ENCODE data around the gene TMEM232.

The TMEM232 gene

GRCh38 chr5:110625376-110625999 is 101.0 kb downstream of the TMEM232 start:
- DNase-seq, result peak; percentile 24 to 39
- TF ChIP-seq POLR2A (IDR thresholded peaks at IDR 0.05; ENCODE audit: low read length) (no peak), GATA1 (IDR thresholded peaks at IDR 0.05; ENCODE audit: low read depth, low read length) (no peak)

- peak in 1 of 2 experiments; percentile 17 for DNase-seq
- no peak for TF ChIP-seq GATA1 (IDR thresholded peaks at IDR 0.05; ENCODE audit: low read depth, low read length)
- TF ChIP-seq POLR2A (IDR thresholded peaks at IDR 0.05; ENCODE audit: low read length), result no peak
These were observed 102.6 kb downstream of the TMEM232 start for GRCh38 chr5:110623874-110624273.

- no peak for DNase-seq
- TF ChIP-seq POLR2A (IDR thresholded peaks at IDR 0.05; ENCODE audit: low read length) (no peak), GATA1 (IDR thresholded peaks at IDR 0.05; ENCODE audit: low read depth, low read length) (no peak)
These were observed 107.5 kb downstream of the TMEM232 start for GRCh38 chr5:110618941-110619340.

- TF ChIP-seq POLR2A (IDR thresholded peaks at IDR 0.05; ENCODE audit: low read length), result no peak
- no peak for TF ChIP-seq GATA1 (IDR thresholded peaks at IDR 0.05; ENCODE audit: low read depth, low read length)
- DNase-seq, result no peak
These were observed 110.5 kb downstream of the TMEM232 start for GRCh38 chr5:110616009-110616408.

- DNase-seq, result peak; percentile 66 to 88
- no peak for TF ChIP-seq GATA1 (IDR thresholded peaks at IDR 0.05; ENCODE audit: low read depth, low read length)
- TF ChIP-seq POLR2A (IDR thresholded peaks at IDR 0.05; ENCODE audit: low read length), result no peak
These were observed 113.7 kb downstream of the TMEM232 start for GRCh38 chr5:110612794-110613247.

GRCh38 chr5:110611817-110612216 is 114.7 kb downstream of the TMEM232 start:
- TF ChIP-seq GATA1 (IDR thresholded peaks at IDR 0.05; ENCODE audit: low read depth, low read length) (no peak), POLR2A (IDR thresholded peaks at IDR 0.05; ENCODE audit: low read length) (no peak)
- peak in 1 of 2 experiments; percentile 12 for DNase-seq

- no peak for TF ChIP-seq GATA1 (IDR thresholded peaks at IDR 0.05; ENCODE audit: low read depth, low read length)
- TF ChIP-seq POLR2A (IDR thresholded peaks at IDR 0.05; ENCODE audit: low read length), result no peak
- no peak for DNase-seq
These were observed 131.6 kb downstream of the TMEM232 start for GRCh38 chr5:110594866-110595265.

GRCh38 chr5:110590187-110590586 is 136.3 kb downstream of the TMEM232 start:
- peak; percentile 4 to 6 for DNase-seq
- TF ChIP-seq GATA1 (IDR thresholded peaks at IDR 0.05; ENCODE audit: low read depth, low read length) (no peak), POLR2A (IDR thresholded peaks at IDR 0.05; ENCODE audit: low read length) (no peak)

- no peak for TF ChIP-seq POLR2A (IDR thresholded peaks at IDR 0.05; ENCODE audit: low read length)
- TF ChIP-seq GATA1 (IDR thresholded peaks at IDR 0.05; ENCODE audit: low read depth, low read length), result no peak
- DNase-seq, result no peak
These were observed 138.0 kb downstream of the TMEM232 start for GRCh38 chr5:110588286-110588980.

- DNase-seq, result no peak
- TF ChIP-seq GATA1 (IDR thresholded peaks at IDR 0.05; ENCODE audit: low read depth, low read length) (no peak), POLR2A (IDR thresholded peaks at IDR 0.05; ENCODE audit: low read length) (no peak)
These were observed 145.8 kb downstream of the TMEM232 start for GRCh38 chr5:110580625-110581024.

- TF ChIP-seq GATA1 (IDR thresholded peaks at IDR 0.05; ENCODE audit: low read depth, low read length) (no peak), POLR2A (IDR thresholded peaks at IDR 0.05; ENCODE audit: low read length) (no peak)
- DNase-seq, result no peak
These were observed 153.7 kb downstream of the TMEM232 start for GRCh38 chr5:110572729-110573128.

- DNase-seq, result no peak
- TF ChIP-seq POLR2A (IDR thresholded peaks at IDR 0.05; ENCODE audit: low read length) (no peak), GATA1 (IDR thresholded peaks at IDR 0.05; ENCODE audit: low read depth, low read length) (no peak)
These were observed 164.3 kb downstream of the TMEM232 start for GRCh38 chr5:110562191-110562590.

- DNase-seq, result no peak
- TF ChIP-seq GATA1 (IDR thresholded peaks at IDR 0.05; ENCODE audit: low read depth, low read length), result no peak
These were observed 165.0 kb downstream of the TMEM232 start for GRCh38 chr5:110561510-110561909.

- TF ChIP-seq POLR2A (IDR thresholded peaks at IDR 0.05; ENCODE audit: low read length), result no peak
- TF ChIP-seq GATA1 (IDR thresholded peaks at IDR 0.05; ENCODE audit: low read depth, low read length), result no peak
- no peak for DNase-seq
These were observed 177.2 kb downstream of the TMEM232 start for GRCh38 chr5:110549301-110549700.

- no peak for TF ChIP-seq GATA1 (IDR thresholded peaks at IDR 0.05; ENCODE audit: low read depth, low read length)
- TF ChIP-seq POLR2A (IDR thresholded peaks at IDR 0.05; ENCODE audit: low read length), result no peak
- DNase-seq, result no peak
These were observed 178.3 kb downstream of the TMEM232 start for GRCh38 chr5:110548171-110548570.

All from erythroblast (primary cell).